Measurements from ENCODE around the gene STAB2.

The STAB2 gene

DNA sequence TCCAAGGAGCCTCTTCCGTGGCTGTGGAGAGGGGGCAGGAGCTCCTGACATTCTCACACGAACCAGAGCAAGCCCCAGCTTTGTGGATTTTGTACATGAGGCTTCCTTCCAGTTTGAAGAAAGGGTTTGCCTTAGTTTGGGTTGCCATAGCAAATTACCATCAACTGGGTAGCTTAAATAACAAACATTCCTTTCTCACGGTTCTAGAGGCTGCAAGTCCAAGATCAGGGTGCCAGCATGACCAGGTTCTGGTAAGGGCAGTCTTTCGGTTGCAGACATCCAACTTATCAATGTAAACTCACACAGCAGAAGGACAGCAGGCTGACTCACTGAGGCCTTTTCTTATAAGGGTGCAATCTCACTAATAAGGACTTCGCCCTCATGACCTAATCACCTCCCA lies 25.9 kb upstream of the STAB2 start:
- TF ChIP-seq, protein P1, sequence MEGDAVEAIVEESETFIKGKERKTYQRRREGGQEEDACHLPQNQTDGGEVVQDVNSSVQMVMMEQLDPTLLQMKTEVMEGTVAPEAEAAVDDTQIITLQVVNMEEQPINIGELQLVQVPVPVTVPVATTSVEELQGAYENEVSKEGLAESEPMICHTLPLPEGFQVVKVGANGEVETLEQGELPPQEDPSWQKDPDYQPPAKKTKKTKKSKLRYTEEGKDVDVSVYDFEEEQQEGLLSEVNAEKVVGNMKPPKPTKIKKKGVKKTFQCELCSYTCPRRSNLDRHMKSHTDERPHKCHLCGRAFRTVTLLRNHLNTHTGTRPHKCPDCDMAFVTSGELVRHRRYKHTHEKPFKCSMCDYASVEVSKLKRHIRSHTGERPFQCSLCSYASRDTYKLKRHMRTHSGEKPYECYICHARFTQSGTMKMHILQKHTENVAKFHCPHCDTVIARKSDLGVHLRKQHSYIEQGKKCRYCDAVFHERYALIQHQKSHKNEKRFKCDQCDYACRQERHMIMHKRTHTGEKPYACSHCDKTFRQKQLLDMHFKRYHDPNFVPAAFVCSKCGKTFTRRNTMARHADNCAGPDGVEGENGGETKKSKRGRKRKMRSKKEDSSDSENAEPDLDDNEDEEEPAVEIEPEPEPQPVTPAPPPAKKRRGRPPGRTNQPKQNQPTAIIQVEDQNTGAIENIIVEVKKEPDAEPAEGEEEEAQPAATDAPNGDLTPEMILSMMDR (IDR thresholded peaks at IDR 0.05; ENCODE audit: control insufficient read depth, insufficient read depth, low read depth, low read length, missing control alignments) = no peak
- DNase-seq (ENCODE audit: low read depth) = no peak
- no peak overlapping the region for H3K4me3 ChIP-seq (ENCODE audit: control insufficient read depth, low read depth, low read length)

DNA sequence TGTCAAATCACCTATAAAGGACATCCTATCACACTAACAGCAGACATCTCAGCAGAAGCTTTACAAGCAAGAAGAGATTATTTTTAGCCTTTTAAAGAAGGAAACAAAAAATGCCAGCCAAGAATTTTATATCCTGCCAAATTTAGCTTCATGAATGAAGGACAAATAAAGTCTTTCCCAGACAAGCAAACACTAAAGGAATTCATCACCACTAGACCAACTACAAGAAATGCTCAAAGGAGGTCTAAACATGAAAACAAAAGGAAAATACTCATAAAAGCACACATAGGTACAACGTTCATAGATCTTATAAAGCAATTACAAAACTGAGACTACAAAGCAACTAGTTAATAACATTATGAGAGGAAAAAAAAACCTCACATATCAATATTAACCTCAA lies 20.7 kb upstream of the STAB2 start:
- DNase-seq (ENCODE audit: low read depth) = no peak
- TF ChIP-seq, protein P1 (IDR thresholded peaks at IDR 0.05; ENCODE audit: control insufficient read depth, insufficient read depth, low read depth, low read length, missing control alignments) = no peak
- no peak overlapping the region for H3K4me3 ChIP-seq (ENCODE audit: control insufficient read depth, low read depth, low read length)

DNA sequence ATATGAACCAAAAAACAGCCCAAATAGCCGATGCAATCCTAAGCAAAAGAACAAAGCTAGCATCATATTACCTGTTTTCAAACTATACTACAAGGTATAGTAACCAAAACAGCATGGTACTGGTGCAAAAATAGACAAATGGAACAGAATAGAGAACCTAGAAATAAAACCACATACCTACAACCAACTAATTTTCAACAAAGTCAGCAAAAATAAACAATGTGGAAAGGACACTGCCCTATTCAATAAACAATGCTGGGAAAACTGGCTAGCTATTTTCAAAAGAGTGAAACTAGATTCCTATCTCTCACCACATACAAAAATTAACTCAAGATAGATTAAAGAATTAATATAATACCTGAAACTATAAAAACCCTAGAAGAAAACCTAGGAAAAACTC lies 17.8 kb upstream of the STAB2 start:
- no peak for DNase-seq (ENCODE audit: low read depth)
- no peak overlapping the region for H3K4me3 ChIP-seq (ENCODE audit: control insufficient read depth, low read depth, low read length)
- TF ChIP-seq, protein P1 (IDR thresholded peaks at IDR 0.05; ENCODE audit: control insufficient read depth, insufficient read depth, low read depth, low read length, missing control alignments) = no peak

DNA sequence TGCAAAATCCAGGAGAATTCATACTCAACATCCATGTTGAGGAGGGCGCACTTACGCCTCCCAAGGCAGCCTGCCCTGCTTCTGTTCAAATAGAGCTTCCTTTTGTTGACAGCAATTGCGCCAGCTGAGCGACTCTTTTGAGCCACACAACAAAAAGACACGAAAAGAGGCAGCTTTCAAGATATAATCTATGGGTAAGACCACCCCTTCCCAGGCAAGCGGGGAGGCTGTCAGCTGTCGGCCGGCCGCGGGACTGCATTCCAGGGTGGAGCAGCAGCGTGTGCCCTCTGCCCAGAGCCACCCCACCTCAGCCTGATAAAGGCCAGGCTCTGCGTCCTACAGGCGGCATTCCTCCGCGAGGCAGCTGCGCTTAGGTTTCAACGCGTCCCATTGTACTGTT lies 15.8 kb upstream of the STAB2 start:
- DNase-seq (ENCODE audit: low read depth) = no peak
- TF ChIP-seq, protein P1 (IDR thresholded peaks at IDR 0.05; ENCODE audit: control insufficient read depth, insufficient read depth, low read depth, low read length, missing control alignments) = no peak
- H3K4me3 ChIP-seq (ENCODE audit: control insufficient read depth, low read depth, low read length) = no peak overlapping the region

DNA sequence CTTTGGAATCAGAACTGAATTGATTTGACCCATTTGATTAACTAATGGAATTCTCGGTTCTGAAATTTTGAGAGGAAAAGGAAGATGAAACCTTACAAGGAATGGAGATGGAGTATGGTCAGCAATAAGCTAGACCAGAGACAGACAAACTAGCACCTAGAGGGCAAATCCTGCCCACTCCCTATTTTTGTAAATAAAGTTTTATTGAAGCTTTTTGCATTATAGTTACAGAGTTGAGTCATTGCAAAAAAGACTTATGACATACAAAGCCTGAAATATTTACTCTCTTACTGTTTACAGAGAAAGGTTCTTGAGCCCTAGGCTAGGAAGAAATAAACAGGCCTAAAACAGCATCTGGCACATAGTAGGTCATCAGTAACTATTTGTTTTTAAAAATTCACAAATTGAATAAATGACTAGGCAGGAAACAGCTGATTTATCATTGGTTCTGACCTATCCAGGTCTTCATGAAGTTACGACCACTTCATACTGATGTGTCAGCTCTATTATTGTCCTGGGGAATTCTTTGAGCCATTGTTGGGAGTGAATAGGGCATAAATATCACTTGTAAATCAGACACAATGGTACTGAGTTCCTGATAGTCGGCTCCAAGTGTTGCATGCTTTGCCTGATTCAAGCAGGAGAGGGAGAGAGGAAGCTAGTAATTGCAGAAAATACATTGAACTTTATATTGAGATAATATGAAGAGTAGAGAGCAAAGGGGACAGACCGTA lies 14.6 kb upstream of the STAB2 start:
- DNase-seq (ENCODE audit: low read depth) = no peak
- TF ChIP-seq, protein P1 (IDR thresholded peaks at IDR 0.05; ENCODE audit: control insufficient read depth, insufficient read depth, low read depth, low read length, missing control alignments) = no peak
- no peak overlapping the region for H3K4me3 ChIP-seq (ENCODE audit: control insufficient read depth, low read depth, low read length)

DNA sequence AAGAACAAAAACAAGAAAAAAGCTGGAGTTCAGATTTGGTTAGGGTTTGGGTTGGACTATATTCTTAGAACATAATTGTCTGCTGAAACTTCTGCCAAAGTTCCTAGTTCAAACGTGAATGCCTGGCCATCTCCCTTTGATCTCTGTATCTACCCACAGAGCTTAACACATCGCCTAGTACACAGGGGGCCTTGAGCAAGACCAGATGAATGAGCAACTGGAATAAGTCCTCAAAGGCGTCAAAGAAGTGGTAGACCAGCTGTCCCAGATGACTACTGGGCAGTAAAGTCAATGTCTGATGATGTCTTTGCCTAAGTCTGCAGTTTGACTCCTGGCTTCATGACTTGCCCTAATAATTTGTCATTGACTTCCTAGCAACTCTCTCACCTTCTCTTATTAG lies 13.9 kb upstream of the STAB2 start:
- no peak overlapping the region for H3K4me3 ChIP-seq (ENCODE audit: control insufficient read depth, low read depth, low read length)
- TF ChIP-seq, protein P1 (IDR thresholded peaks at IDR 0.05; ENCODE audit: control insufficient read depth, insufficient read depth, low read depth, low read length, missing control alignments) = no peak
- DNase-seq (ENCODE audit: low read depth) = no peak
